ENCODE data around the gene FOXK1.

DNA sequence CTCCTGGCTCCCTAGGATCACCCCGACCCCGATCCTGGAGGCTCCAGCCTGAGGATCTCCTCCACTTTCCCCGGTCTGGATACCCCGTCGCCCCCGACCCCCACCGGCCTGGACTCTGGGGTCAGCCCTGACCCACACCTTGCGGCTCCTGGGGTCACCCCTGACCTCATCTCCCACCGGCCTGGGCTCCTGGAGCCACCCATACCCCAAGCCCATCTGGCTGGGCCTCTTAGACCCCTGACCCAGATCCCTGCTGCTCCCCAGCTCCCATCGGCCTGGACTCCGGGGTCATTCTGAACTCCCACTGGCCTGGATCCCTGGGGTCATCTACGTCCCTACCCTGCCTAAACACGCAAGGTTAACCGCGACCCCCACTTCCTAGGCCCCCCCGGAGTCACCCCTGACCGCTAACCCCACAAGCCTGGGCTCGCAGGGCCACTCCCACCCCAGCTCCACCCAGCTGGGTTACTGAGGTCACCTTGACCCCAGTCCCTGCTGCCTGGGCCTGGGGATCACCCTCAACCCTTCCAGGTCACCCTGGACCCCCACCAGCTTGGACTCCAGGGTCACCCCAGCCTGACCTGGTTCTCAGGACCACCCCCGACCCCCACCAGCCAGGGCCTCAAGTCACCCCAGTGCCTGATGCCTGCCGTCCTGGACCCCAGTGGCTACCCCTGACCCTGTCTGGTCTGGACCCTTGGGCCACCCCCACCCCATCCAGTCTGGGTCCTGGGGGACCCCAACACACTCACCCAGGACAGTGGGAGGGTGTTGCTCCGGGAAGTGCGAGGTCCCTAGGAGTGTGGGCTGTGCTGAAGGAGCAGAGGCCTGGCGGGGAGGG lies 1.2 kb downstream of the FOXK1 start:
- no peak for TF ChIP-seq CTCF (IDR thresholded peaks at IDR 0.05)
- no peak for TF ChIP-seq EP300 (IDR thresholded peaks at IDR 0.05)
- TF ChIP-seq POLR2A (IDR thresholded peaks at IDR 0.05), result no peak
- TF ChIP-seq POLR2AphosphoS5 (IDR thresholded peaks at IDR 0.05), result no peak
